Adrenal gland (tissue), 5 donors: ENCODE results near the gene DNAH9.

Experiments used
- CTCF ChIP-seq, 6 experiments: fragments of 450-650 bp in 4 of 6; fragments of 200-600 bp in 2 of 6; sonication (generic) in 1 of 6; IDR thresholded peaks; 1 replicate in 5 of 6; 2 replicates in 1 of 6; pipeline versions ENCODE4 v1.5.1 to v1.8.0; 2016 to 2021; ENCODE audit warnings: antibody characterized with exemption in 6 of 6, mild to moderate bottlenecking in 2 of 6, moderate library complexity in 1 of 6
- POLR2A ChIP-seq, 2 donors: fragments of 450-650 bp; IDR thresholded peaks; one replicate each; pipeline ENCODE4 v1.6.1; 2017; ENCODE audit warnings: antibody characterized with exemption in 2 of 2, mild to moderate bottlenecking in 2 of 2, moderate library complexity in 1 of 2
- donor health status: DM: no; HTN: no; CAD: no.

GRCh38 chr17:11840052-11840451 is 241.8 kb downstream of the DNAH9 start:
- TF ChIP-seq CTCF (IDR thresholded peaks at IDR 0.05) (no peak), POLR2A (IDR thresholded peaks at IDR 0.05) (no peak)
